IMR-90 (cell line): ENCODE data around the gene ADGRD1.

Experiments
- CTCF ChIP-seq: conservative IDR thresholded peaks from 2 replicates; pipeline ENCODE4 v1.5.1; 2012; ENCODE audit warnings: mild to moderate bottlenecking, low read depth, low read length, improper control_type of control experiment
- POLR2A ChIP-seq: IDR thresholded peaks from 2 replicates; pipeline ENCODE4 v1.6.1; 2012; ENCODE audit warnings: mild to moderate bottlenecking, low read depth, low read length

DNA sequence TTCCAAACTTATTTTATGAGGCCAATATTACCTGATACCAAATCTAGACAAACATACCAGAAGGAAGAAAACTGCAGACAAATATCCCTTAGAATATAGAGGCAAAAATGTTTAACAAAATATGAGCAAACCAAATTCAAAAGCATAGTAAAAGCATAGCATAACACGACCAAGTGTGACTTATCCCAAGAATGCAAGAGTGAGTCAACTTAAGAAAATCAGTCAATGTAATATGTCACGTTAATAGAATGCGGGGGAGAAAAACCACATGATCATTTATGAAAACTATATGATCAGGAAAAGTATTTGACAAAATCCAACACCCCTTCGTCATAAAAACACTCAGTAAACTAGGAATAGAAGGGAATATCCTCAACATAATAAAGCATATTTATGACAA is 217.3 kb downstream of the ADGRD1 start:
- TF ChIP-seq CTCF: no peak
- no peak for TF ChIP-seq POLR2A
